ENCODE results near the gene JOSD1.
"Not testable (repeated sequence)": the region's sequence is repeated elsewhere in the genome, so short reads cannot be mapped to it uniquely, and the experiment has no call there.

JOSD1 gene

DNA sequence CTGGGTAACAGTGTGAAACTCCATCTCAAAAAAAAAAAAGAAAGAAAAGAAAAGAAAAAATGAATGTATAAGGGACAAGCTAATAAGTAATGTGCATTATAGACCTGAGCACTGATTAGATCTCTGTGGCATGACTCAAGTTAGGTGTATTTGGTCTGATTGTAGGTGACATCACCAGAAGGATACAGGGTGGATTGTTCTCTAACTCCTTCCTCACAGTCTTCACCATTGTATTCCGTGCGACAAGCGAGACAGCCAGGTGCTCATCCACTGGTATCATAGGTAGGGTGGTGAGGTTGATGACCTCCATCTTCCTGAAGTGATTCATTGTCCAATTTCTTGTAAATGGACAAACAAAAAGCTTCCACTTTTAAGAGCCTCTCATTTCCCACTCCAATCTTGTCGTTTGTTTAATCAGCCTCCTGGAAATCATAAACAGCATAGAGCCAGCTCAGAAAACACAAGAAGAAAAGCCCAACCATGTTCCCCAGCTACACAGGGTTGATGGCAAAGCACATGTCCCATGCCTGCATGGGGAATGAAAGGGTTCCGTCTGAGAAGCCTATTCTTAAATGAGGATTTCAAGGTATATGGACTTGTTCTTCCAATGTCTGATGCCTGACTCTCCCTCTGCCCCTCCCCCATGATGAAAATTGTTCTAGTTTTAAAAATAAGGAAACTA is 50.8 kb downstream of the JOSD1 start:
- Histone ChIP-seq H2AK5ac (ENCODE audit: low read length) (no peak overlapping the region), H2BK5ac (ENCODE audit: low read depth, low read length, poor library complexity) (no peak overlapping the region), H3K4me2 (ENCODE audit: low read length) (no peak overlapping the region), H3K79me2 (ENCODE audit: control insufficient read depth, insufficient read depth, low read length, poor library complexity) (no peaks in the 10 kb centered on the region), H2BK12ac (ENCODE audit: low read length) (no peak overlapping the region), H3K27ac (ENCODE audit: low read depth, low read length) (no peak overlapping the region), H3K9ac (ENCODE audit: low read length) (no peak overlapping the region), H3K4me3 (ENCODE audit: low read depth, low read length) (no peak overlapping the region), H3K27me3 (ENCODE audit: insufficient read depth, low read length) (no peaks in the 10 kb centered on the region), H3K36me3 (ENCODE audit: control insufficient read depth in 1 of 2, insufficient read depth in 2 of 2, low read length in 2 of 2) (no peaks in the 10 kb centered on the region), H3K4ac (ENCODE audit: low read depth, low read length) (no peak overlapping the region), H3K79me1 (ENCODE audit: low read length) (no peaks in the 10 kb centered on the region), H2AFZ (ENCODE audit: insufficient read depth, low read length, poor library complexity) (no peak overlapping the region), H3K4me1 (ENCODE audit: control insufficient read depth in 1 of 2, insufficient read depth in 2 of 2, low read length in 2 of 2) (peaks cover 0 to 1% of the 10 kb centered on the region in 2 experiments), H4K12ac (ENCODE audit: low read depth, low read length) (no peak overlapping the region), H3K18ac (ENCODE audit: low read length) (no peak overlapping the region), H2BK120ac (ENCODE audit: insufficient read depth, low read length, poor library complexity) (no peak overlapping the region), H3K23ac (ENCODE audit: low read length) (no peak overlapping the region), H3K14ac (ENCODE audit: low read length) (no peak overlapping the region), H3K9me3 (ENCODE audit: insufficient read depth, low read depth, low read length) (no peaks in the 10 kb centered on the region), H4K8ac (ENCODE audit: low read depth, low read length) (no peak overlapping the region), H4K91ac (ENCODE audit: low read depth, low read length) (no peak overlapping the region)
- DNase-seq: peak; percentile 18 to 64
- WGBS (ENCODE audit: extremely low coverage, insufficient coverage, insufficient read length): no CpG with 5 or more reads among the region's 5 CpGs

DNA sequence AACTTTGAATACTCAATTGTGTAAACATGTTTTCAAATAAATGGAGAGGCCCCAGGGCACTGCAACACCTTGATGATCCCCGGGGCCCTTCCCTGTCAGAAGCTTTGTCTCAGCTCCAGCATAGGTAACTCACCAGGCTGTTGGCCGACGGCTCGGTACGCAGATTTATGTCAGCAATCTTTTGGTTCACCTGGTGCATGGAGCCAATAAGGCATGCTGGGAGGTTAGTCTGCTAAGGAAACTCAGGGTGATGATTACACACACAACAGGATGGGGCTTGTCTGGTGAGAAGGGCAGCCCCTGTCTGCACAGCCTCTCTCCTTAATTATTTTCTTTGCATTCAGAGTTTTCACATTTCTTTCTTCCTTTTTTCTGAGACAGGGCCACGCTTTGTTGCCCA is 55.3 kb downstream of the JOSD1 start:
- no peak for DNase-seq
- H3K27me3 ChIP-seq (ENCODE audit: insufficient read depth, low read length): no peaks in the 10 kb centered on the region
- no peak overlapping the region for H2BK12ac ChIP-seq (ENCODE audit: low read length)
- H3K36me3 ChIP-seq (ENCODE audit: control insufficient read depth in 1 of 2, insufficient read depth in 2 of 2, low read length in 2 of 2): no peaks in the 10 kb centered on the region
- no peaks in the 10 kb centered on the region for H3K79me1 ChIP-seq (ENCODE audit: low read length)
- no peak overlapping the region for H4K91ac ChIP-seq (ENCODE audit: low read depth, low read length)
- no peak overlapping the region for H4K8ac ChIP-seq (ENCODE audit: low read depth, low read length)
- no peak overlapping the region for H2BK120ac ChIP-seq (ENCODE audit: insufficient read depth, low read length, poor library complexity)
- no peak overlapping the region for H3K14ac ChIP-seq (ENCODE audit: low read length)
- no peak overlapping the region for H2AK5ac ChIP-seq (ENCODE audit: low read length)
- no peak overlapping the region for H3K18ac ChIP-seq (ENCODE audit: low read length)
- H2BK5ac ChIP-seq (ENCODE audit: low read depth, low read length, poor library complexity): no peak overlapping the region
- no peak overlapping the region for H2AFZ ChIP-seq (ENCODE audit: insufficient read depth, low read length, poor library complexity)
- no peak overlapping the region for H3K9ac ChIP-seq (ENCODE audit: low read length)
- H3K4me1 ChIP-seq (ENCODE audit: control insufficient read depth in 1 of 2, insufficient read depth in 2 of 2, low read length in 2 of 2): peaks cover 0 to 1% of the 10 kb centered on the region in 2 experiments
- no peak overlapping the region for H3K23ac ChIP-seq (ENCODE audit: low read length)
- H3K4me2 ChIP-seq (ENCODE audit: low read length): no peak overlapping the region
- WGBS (ENCODE audit: extremely low coverage, insufficient coverage, insufficient read length): no CpG with 5 or more reads among the region's 6 CpGs
- no peak overlapping the region for H4K12ac ChIP-seq (ENCODE audit: low read depth, low read length)
- H3K4me3 ChIP-seq (ENCODE audit: low read depth, low read length): peak overlapping the region; percentile 41
- no peak overlapping the region for H3K4ac ChIP-seq (ENCODE audit: low read depth, low read length)
- no peaks in the 10 kb centered on the region for H3K79me2 ChIP-seq (ENCODE audit: control insufficient read depth, insufficient read depth, low read length, poor library complexity)
- no peaks in the 10 kb centered on the region for H3K9me3 ChIP-seq (ENCODE audit: insufficient read depth, low read depth, low read length)
- no peak overlapping the region for H3K27ac ChIP-seq (ENCODE audit: low read depth, low read length)

DNA sequence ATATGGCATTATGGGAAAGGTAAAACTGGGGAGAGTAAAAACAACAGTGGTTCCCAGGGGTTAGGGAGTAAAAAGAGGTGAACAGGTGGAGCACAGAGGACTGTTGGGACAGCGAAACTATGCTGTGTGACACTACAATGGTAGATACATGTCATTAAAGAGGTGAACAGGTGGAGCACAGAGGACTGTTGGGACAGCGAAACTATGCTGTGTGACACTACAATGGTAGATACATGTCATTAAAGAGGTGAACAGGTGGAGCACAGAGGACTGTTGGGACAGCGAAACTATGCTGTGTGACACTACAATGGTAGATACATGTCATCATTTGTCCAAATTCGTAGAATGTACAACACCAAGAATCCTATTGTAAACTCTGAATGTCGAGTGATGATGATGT is 56.5 kb downstream of the JOSD1 start:
- H2BK120ac ChIP-seq (ENCODE audit: insufficient read depth, low read length, poor library complexity); H4K91ac ChIP-seq (ENCODE audit: low read depth, low read length); H3K4me2 ChIP-seq (ENCODE audit: low read length); H2AFZ ChIP-seq (ENCODE audit: insufficient read depth, low read length, poor library complexity); H2BK5ac ChIP-seq (ENCODE audit: low read depth, low read length, poor library complexity); H3K14ac ChIP-seq (ENCODE audit: low read length); H3K4me1 ChIP-seq (ENCODE audit: control insufficient read depth in 1 of 2, insufficient read depth in 2 of 2, low read length in 2 of 2); H3K79me1 ChIP-seq (ENCODE audit: low read length); H4K12ac ChIP-seq (ENCODE audit: low read depth, low read length); H3K4ac ChIP-seq (ENCODE audit: low read depth, low read length); DNase-seq; H3K23ac ChIP-seq (ENCODE audit: low read length); H3K79me2 ChIP-seq (ENCODE audit: control insufficient read depth, insufficient read depth, low read length, poor library complexity); H3K9ac ChIP-seq (ENCODE audit: low read length); H3K18ac ChIP-seq (ENCODE audit: low read length); H3K36me3 ChIP-seq (ENCODE audit: control insufficient read depth in 1 of 2, insufficient read depth in 2 of 2, low read length in 2 of 2); H3K9me3 ChIP-seq (ENCODE audit: insufficient read depth, low read depth, low read length); H2AK5ac ChIP-seq (ENCODE audit: low read length); H3K27ac ChIP-seq (ENCODE audit: low read depth, low read length); H3K27me3 ChIP-seq (ENCODE audit: insufficient read depth, low read length); H3K4me3 ChIP-seq (ENCODE audit: low read depth, low read length); H4K8ac ChIP-seq (ENCODE audit: low read depth, low read length); H2BK12ac ChIP-seq (ENCODE audit: low read length): not testable (repeated sequence)
- no CpG with 5 or more reads among the region's 5 CpGs for WGBS (ENCODE audit: extremely low coverage, insufficient coverage, insufficient read length)

DNA sequence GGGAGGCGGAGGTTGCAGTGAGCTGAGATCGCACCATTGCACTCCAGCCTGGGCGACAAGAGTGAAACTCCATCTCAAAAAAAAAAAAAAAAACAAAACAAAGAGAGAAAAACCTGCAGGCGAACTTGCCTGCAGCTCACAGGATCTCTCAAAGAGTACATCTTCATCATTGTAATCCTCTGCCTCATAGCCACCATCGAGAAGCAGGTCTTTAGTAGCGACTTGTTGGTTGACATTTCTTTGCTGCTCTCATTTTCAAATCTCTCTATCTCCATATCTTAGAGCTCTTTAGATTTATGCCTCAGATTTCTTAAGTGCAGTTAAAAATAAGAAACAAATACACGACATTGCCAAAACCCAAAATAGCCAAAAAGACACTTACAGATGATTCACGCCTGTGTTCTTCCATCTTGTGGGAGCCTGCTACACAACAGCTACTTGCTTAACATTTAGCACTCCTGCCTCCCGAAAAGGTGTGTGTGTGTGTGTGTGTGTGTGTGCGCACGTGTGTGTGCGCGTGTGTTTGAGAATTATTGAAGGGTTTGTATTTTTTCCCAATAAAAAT is 59.2 kb downstream of the JOSD1 start:
- H2AK5ac ChIP-seq (ENCODE audit: low read length): no peak overlapping the region
- no peaks in the 10 kb centered on the region for H3K4me1 ChIP-seq (ENCODE audit: control insufficient read depth in 1 of 2, insufficient read depth in 2 of 2, low read length in 2 of 2)
- no peak overlapping the region for H3K4ac ChIP-seq (ENCODE audit: low read depth, low read length)
- no peaks in the 10 kb centered on the region for H3K27me3 ChIP-seq (ENCODE audit: insufficient read depth, low read length)
- no peaks in the 10 kb centered on the region for H3K9me3 ChIP-seq (ENCODE audit: insufficient read depth, low read depth, low read length)
- H3K18ac ChIP-seq (ENCODE audit: low read length): no peak overlapping the region
- H3K36me3 ChIP-seq (ENCODE audit: control insufficient read depth in 1 of 2, insufficient read depth in 2 of 2, low read length in 2 of 2): no peaks in the 10 kb centered on the region
- H4K8ac ChIP-seq (ENCODE audit: low read depth, low read length): no peak overlapping the region
- WGBS (ENCODE audit: extremely low coverage, insufficient coverage, insufficient read length): no CpG with 5 or more reads among the region's 13 CpGs
- no peak overlapping the region for H2BK120ac ChIP-seq (ENCODE audit: insufficient read depth, low read length, poor library complexity)
- H2AFZ ChIP-seq (ENCODE audit: insufficient read depth, low read length, poor library complexity): no peak overlapping the region
- H3K27ac ChIP-seq (ENCODE audit: low read depth, low read length): no peak overlapping the region
- no peak overlapping the region for H2BK5ac ChIP-seq (ENCODE audit: low read depth, low read length, poor library complexity)
- H4K91ac ChIP-seq (ENCODE audit: low read depth, low read length): no peak overlapping the region
- H3K4me2 ChIP-seq (ENCODE audit: low read length): no peak overlapping the region
- no peaks in the 10 kb centered on the region for H3K79me2 ChIP-seq (ENCODE audit: control insufficient read depth, insufficient read depth, low read length, poor library complexity)
- no peak overlapping the region for H2BK12ac ChIP-seq (ENCODE audit: low read length)
- peak; percentile 59 to 67 for DNase-seq
- H3K79me1 ChIP-seq (ENCODE audit: low read length): no peaks in the 10 kb centered on the region
- no peak overlapping the region for H4K12ac ChIP-seq (ENCODE audit: low read depth, low read length)
- H3K9ac ChIP-seq (ENCODE audit: low read length): no peak overlapping the region
- H3K23ac ChIP-seq (ENCODE audit: low read length): no peak overlapping the region
- H3K4me3 ChIP-seq (ENCODE audit: low read depth, low read length): no peak overlapping the region
- H3K14ac ChIP-seq (ENCODE audit: low read length): no peak overlapping the region

Measured in trophoblast cell (in vitro differentiated cells and primary cell).